SK-N-SH (cell line): Measurements from ENCODE around the gene UVRAG. TPM values are rescaled to one million over a fixed set of nuclear protein-coding genes. Genes with fewer than 3 reads are reported as not detected.

Source experiments
- CTCF ChIA-PET: fragments of 300-600, 350-600 bp; formaldehyde crosslinking; extraction: SDS; loops from one replicate; lab custom pipeline; 2021; lab: Yijun Ruan, JAX
- POLR2A ChIA-PET: fragments of 350-600 bp; sonication (Branson Sonifier 250); formaldehyde crosslinking; extraction: SDS; loops from one replicate; lab custom pipeline; 2020; ENCODE audit warnings: antibody characterized with exemption, inconsistent platforms; lab: Yijun Ruan, JAX
- DNase-seq: peaks from one replicate; pipeline ENCODE4 v3.0.0; 2012
- H2AFZ ChIP-seq: fragments of 200-600 bp; sonication (generic); 2 replicates; pipeline ENCODE4 v1.8.1; 2016; ENCODE audit warnings: antibody characterized with exemption, mild to moderate bottlenecking, low read depth
- H3F3A ChIP-seq: fragments of 200-600 bp; sonication (generic); replicated peaks from 2 replicates; pipeline ENCODE3; 2016; ENCODE audit warnings: antibody characterized with exemption, mild to moderate bottlenecking; ENCODE audit not compliant: insufficient read depth
- H3K27ac ChIP-seq, 2 experiments: fragments of 200-500 bp in 1 of 2; fragments of 200-600 bp in 1 of 2; sonication (Bioruptor generic) in 1 of 2; sonication (generic), shearing (Covaris generic) in 1 of 2; 2 replicates each; pipeline versions ENCODE4 v1.5.1 to v1.6.1; 2014 to 2016; ENCODE audit warnings: low read depth in 2 of 2, inconsistent platforms in 1 of 2, low read length in 1 of 2, mild to moderate bottlenecking in 1 of 2, mixed read lengths in 1 of 2
- H3K27me3 ChIP-seq: fragments of 200-600 bp; sonication (generic), shearing (Covaris generic); 2 replicates; pipeline ENCODE4 v1.6.1; 2016; ENCODE audit warnings: mixed run types; ENCODE audit not compliant: insufficient read depth
- H3K36me3 ChIP-seq, 2 experiments: fragments of 200-500 bp in 1 of 2; fragments of 200-600 bp in 1 of 2; sonication (Bioruptor generic) in 1 of 2; sonication (generic) in 1 of 2; replicated peaks in 1 of 2; 2 replicates each; pipeline versions ENCODE3 to v1.5.1; 2014 to 2016; ENCODE audit warnings: low read length in 1 of 2, mild to moderate bottlenecking in 1 of 2; ENCODE audit not compliant: insufficient read depth in 2 of 2, control insufficient read depth in 1 of 2
- H3K4me1 ChIP-seq, 2 experiments: fragments of 200-500 bp in 1 of 2; fragments of 200-600 bp in 1 of 2; sonication (Bioruptor generic) in 1 of 2; sonication (generic), shearing (Covaris generic) in 1 of 2; 2 replicates each; pipeline versions ENCODE4 v1.5.1 to v1.6.1; 2014 to 2016; ENCODE audit warnings: low read depth in 1 of 2, low read length in 1 of 2, mixed run types in 1 of 2; ENCODE audit not compliant: insufficient read depth in 2 of 2, control insufficient read depth in 1 of 2
- H3K4me2 ChIP-seq: fragments of 200-600 bp; sonication (generic), shearing (Covaris generic); 2 replicates; pipeline ENCODE4 v1.6.1; 2017; ENCODE audit warnings: mixed run types
- H3K4me3 ChIP-seq, 2 experiments: fragments of 200-500 bp in 1 of 2; fragments of 200-600 bp in 1 of 2; sonication (Bioruptor generic) in 1 of 2; sonication (generic), shearing (Covaris generic) in 1 of 2; 2 replicates each; pipeline versions ENCODE4 v1.5.1 to v1.8.1; 2014 to 2016; ENCODE audit warnings: low read depth in 2 of 2, inconsistent platforms in 1 of 2, low read length in 1 of 2, mild to moderate bottlenecking in 1 of 2, mixed read lengths in 1 of 2, moderate library complexity in 1 of 2
- H3K79me2 ChIP-seq: fragments of 200-600 bp; sonication (generic); 2 replicates; pipeline ENCODE4 v1.8.1; 2017; ENCODE audit warnings: mild to moderate bottlenecking; ENCODE audit not compliant: insufficient read depth
- H3K9ac ChIP-seq: fragments of 200-600 bp; sonication (generic); 2 replicates; pipeline ENCODE4 v1.6.1; 2017; ENCODE audit warnings: mixed run types
- H3K9me2 ChIP-seq: fragments of 200-600 bp; sonication (generic); 2 replicates; pipeline ENCODE4 v1.6.1; 2017; ENCODE audit warnings: mixed run types
- H3K9me3 ChIP-seq: fragments of 200-600 bp; sonication (generic); 2 replicates; pipeline ENCODE4 v1.6.1; 2017; ENCODE audit warnings: mixed run types, mild to moderate bottlenecking, moderate library complexity
- H4K20me1 ChIP-seq: fragments of 200-600 bp; sonication (generic); 2 replicates; pipeline ENCODE4 v1.6.1; 2017; ENCODE audit warnings: mild to moderate bottlenecking, mixed run types; ENCODE audit not compliant: insufficient read depth
- EZH2phosphoT487 ChIP-seq: fragments of 200-600 bp; sonication (generic); IDR thresholded peaks from 2 replicates; pipeline ENCODE4 v1.6.1; 2017; ENCODE audit warnings: low read depth, mixed run types, mild to moderate bottlenecking, antibody characterized with exemption, moderate library complexity, borderline replicate concordance
- GATA2 ChIP-seq: sonication (generic); formaldehyde crosslinking; IDR thresholded peaks from 2 replicates; pipeline ENCODE4 v1.5.0; 2020; ENCODE audit warnings: mild to moderate bottlenecking, missing genetic modification reagents
- MEF2A ChIP-seq: IDR thresholded peaks from 2 replicates; pipeline ENCODE4 v1.4.0; 2012; ENCODE audit warnings: low read depth, borderline replicate concordance
- RXRA ChIP-seq: IDR thresholded peaks from 2 replicates; pipeline ENCODE4 v1.4.0; 2012; ENCODE audit warnings: low read depth, mild to moderate bottlenecking, borderline replicate concordance
- TCF12 ChIP-seq: IDR thresholded peaks from 2 replicates; pipeline ENCODE4 v1.4.0; 2012
- TEAD4 ChIP-seq: IDR thresholded peaks from 2 replicates; pipeline ENCODE4 v1.4.0; 2012; ENCODE audit warnings: mild to moderate bottlenecking, borderline replicate concordance; ENCODE audit not compliant: insufficient read depth
- YY1 ChIP-seq: IDR thresholded peaks from 2 replicates; pipeline ENCODE4 v1.4.0; 2012; ENCODE audit warnings: low read depth, mild to moderate bottlenecking
- WGBS: methylation state at CpG from one replicate; pipeline ENCODE4 v1.1.6; 2017; ENCODE audit warnings: low lambda C conversion rate; 5-methylcytosine and 5-hydroxymethylcytosine counted together
- polyA plus RNA-seq, 3 experiments: library from polyadenylated mRNA; depleted of rRNA; stranded (reverse); fragments of >200 nt; gene quantifications; 2 replicates each; pipeline ENCODE4 v1.2.3, GENCODE V29; 2012
- TF ChIP-seq, protein P1 (sequence below): IDR thresholded peaks from 2 replicates; pipeline ENCODE4 v1.6.1; 2012; ENCODE audit warnings: mild to moderate bottlenecking, low read depth, low read length, moderate library complexity
- TF ChIP-seq, protein P2 (sequence below): IDR thresholded peaks from 2 replicates; pipeline ENCODE4; 2012
- TF ChIP-seq, protein P3 (sequence below): IDR thresholded peaks from 2 replicates; pipeline ENCODE4 v1.4.0; 2012; ENCODE audit warnings: low read depth
- TF ChIP-seq, protein P4 (sequence below): IDR thresholded peaks from 2 replicates; pipeline ENCODE4 v1.4.0; 2012; ENCODE audit warnings: low read depth, borderline replicate concordance

The UVRAG gene
- polyA plus RNA-seq, 1 of the 3 experiments (the other 2 are of a cell fraction) = 5.8 TPM

DNA sequence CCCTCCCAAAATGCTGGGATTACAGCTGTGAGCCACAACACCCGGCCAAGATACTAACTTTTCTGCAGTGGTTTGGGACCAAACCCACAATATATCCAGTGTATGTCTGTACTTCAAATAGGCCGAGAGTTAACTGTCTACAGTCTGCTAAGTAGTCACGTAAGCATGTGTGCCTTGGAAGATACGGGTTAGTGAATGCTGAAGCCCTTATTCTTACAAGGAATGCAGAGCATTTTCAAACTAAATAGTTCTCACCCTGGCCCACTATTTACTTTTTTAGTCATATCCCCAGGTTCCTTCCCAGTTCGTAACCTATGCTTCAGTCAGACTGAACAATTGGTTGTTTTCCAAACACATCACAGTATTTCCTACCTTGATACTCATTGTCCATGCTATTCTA lies 215.3 kb downstream of the UVRAG start (continued):
- TF ChIP-seq, protein P1, sequence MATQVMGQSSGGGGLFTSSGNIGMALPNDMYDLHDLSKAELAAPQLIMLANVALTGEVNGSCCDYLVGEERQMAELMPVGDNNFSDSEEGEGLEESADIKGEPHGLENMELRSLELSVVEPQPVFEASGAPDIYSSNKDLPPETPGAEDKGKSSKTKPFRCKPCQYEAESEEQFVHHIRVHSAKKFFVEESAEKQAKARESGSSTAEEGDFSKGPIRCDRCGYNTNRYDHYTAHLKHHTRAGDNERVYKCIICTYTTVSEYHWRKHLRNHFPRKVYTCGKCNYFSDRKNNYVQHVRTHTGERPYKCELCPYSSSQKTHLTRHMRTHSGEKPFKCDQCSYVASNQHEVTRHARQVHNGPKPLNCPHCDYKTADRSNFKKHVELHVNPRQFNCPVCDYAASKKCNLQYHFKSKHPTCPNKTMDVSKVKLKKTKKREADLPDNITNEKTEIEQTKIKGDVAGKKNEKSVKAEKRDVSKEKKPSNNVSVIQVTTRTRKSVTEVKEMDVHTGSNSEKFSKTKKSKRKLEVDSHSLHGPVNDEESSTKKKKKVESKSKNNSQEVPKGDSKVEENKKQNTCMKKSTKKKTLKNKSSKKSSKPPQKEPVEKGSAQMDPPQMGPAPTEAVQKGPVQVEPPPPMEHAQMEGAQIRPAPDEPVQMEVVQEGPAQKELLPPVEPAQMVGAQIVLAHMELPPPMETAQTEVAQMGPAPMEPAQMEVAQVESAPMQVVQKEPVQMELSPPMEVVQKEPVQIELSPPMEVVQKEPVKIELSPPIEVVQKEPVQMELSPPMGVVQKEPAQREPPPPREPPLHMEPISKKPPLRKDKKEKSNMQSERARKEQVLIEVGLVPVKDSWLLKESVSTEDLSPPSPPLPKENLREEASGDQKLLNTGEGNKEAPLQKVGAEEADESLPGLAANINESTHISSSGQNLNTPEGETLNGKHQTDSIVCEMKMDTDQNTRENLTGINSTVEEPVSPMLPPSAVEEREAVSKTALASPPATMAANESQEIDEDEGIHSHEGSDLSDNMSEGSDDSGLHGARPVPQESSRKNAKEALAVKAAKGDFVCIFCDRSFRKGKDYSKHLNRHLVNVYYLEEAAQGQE = no peak
- TF ChIP-seq EZH2phosphoT487 = no peak
- TF ChIP-seq, protein P2, sequence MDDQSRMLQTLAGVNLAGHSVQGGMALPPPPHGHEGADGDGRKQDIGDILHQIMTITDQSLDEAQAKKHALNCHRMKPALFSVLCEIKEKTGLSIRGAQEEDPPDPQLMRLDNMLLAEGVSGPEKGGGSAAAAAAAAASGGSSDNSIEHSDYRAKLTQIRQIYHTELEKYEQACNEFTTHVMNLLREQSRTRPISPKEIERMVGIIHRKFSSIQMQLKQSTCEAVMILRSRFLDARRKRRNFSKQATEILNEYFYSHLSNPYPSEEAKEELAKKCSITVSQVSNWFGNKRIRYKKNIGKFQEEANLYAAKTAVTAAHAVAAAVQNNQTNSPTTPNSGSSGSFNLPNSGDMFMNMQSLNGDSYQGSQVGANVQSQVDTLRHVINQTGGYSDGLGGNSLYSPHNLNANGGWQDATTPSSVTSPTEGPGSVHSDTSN = no peak

DNA sequence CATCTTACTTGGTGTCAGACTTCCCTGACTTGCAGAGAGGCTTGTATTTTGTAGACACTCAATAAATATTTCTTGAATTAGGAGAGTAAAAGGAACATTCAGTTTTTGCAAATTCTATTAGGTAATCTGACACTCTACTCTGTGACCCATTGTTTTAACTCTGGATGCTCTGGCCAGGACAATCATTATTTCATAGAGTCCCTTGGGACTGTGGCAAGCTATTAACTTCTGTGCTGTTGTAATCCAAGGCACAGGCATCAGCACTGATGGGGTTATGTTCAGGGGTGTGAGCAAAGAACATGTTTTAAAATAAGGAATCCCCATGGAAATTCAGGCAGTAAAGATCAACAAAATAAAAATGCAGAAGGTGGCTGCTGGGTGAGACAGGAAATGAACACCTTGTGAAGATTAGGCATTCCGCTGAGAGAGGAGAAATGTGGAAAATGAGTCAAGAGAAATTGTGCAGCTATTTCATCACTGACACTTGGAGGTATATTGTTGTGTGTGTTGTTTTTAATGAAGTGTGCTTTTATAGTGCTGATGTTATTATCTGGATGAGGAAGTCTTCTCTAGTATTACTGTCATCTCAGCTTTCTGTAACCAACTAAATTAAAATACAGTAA lies 216.1 kb downstream of the UVRAG start:
- POLR2A ChIA-PET = no interaction called here
- Histone ChIP-seq H3K79me2 (no peaks in the 10 kb centered on the region), H3K9me3 (no peaks in the 10 kb centered on the region), H4K20me1 (no peaks in the 10 kb centered on the region), H3K4me1 (peaks cover under 1 to 5% of the 10 kb centered on the region in 2 experiments; a peak in 2 of 4 replicates), H3K36me3 (no peaks in the 10 kb centered on the region), H3K4me2 (no peak overlapping the region), H3K27ac (no peak overlapping the region; a peak in 1 of 4 replicates), H3K9ac (no peak overlapping the region), H3K4me3 (no peak overlapping the region), H3K27me3 (no peaks in the 10 kb centered on the region), H3K9me2 (no peaks in the 10 kb centered on the region), H2AFZ (no peak overlapping the region), H3F3A (peaks cover 7% of the 10 kb centered on the region)
- no peak for TF ChIP-seq MEF2A
- TF ChIP-seq, protein P3, sequence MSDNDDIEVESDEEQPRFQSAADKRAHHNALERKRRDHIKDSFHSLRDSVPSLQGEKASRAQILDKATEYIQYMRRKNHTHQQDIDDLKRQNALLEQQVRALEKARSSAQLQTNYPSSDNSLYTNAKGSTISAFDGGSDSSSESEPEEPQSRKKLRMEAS = no peak
- no peak for TF ChIP-seq RXRA
- TF ChIP-seq TCF12 = no peak
- DNase-seq = no peak
- CTCF ChIA-PET = interaction anchor here (0.5 kb wide), 1 partner anchor 12 kb away, joined by 3 read pairs; no protein-coding TSS in a partner anchor
- 67% methylated on average over 1 of the region's 1 CpG for WGBS

DNA sequence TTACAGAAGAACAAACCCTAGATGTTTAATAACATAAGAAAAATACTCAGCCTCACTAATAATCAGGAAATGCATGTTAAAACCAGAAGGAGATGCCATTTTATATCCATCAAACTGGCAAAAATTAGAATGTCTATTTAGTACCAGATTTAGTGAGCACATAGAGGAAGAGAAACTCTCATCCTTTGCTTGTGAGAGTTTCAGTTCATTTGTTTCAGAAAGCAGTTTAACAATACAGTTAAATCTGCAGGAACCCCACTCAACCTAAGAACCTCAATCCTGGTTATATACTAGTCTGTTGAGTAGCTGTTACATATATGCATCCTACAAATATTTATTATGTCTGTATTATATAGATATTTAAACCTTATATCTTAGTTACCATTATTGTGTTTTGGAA lies 218.7 kb downstream of the UVRAG start:
- H3K4me2 ChIP-seq = no peak overlapping the region
- H3K9me3 ChIP-seq = no peaks in the 10 kb centered on the region
- H3K27me3 ChIP-seq = no peaks in the 10 kb centered on the region
- no peak overlapping the region for H3K4me3 ChIP-seq
- ChIA-PET CTCF (interaction anchor here (0.7 to 1.4 kb wide), 2 partner anchors 9 to 28 kb away, joined by 4 read pairs; no protein-coding TSS in a partner anchor), POLR2A (no interaction called here)
- no peaks in the 10 kb centered on the region for H4K20me1 ChIP-seq
- H3F3A ChIP-seq = peaks cover 7% of the 10 kb centered on the region
- H3K79me2 ChIP-seq = no peaks in the 10 kb centered on the region
- no peak for DNase-seq
- H3K27ac ChIP-seq = no peak overlapping the region
- no peaks in the 10 kb centered on the region for H3K9me2 ChIP-seq
- no peak overlapping the region for H3K9ac ChIP-seq
- H2AFZ ChIP-seq = no peak overlapping the region
- H3K4me1 ChIP-seq = peaks cover 0 to 4% of the 10 kb centered on the region in 2 experiments; a peak in 2 of 4 replicates
- TF ChIP-seq YY1 = no peak
- no peak for TF ChIP-seq GATA2
- TF ChIP-seq TEAD4 = no peak
- TF ChIP-seq EZH2phosphoT487 = no peak
- TF ChIP-seq, protein P4, sequence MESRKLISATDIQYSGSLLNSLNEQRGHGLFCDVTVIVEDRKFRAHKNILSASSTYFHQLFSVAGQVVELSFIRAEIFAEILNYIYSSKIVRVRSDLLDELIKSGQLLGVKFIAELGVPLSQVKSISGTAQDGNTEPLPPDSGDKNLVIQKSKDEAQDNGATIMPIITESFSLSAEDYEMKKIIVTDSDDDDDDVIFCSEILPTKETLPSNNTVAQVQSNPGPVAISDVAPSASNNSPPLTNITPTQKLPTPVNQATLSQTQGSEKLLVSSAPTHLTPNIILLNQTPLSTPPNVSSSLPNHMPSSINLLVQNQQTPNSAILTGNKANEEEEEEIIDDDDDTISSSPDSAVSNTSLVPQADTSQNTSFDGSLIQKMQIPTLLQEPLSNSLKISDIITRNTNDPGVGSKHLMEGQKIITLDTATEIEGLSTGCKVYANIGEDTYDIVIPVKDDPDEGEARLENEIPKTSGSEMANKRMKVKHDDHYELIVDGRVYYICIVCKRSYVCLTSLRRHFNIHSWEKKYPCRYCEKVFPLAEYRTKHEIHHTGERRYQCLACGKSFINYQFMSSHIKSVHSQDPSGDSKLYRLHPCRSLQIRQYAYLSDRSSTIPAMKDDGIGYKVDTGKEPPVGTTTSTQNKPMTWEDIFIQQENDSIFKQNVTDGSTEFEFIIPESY = no peak
- H3K36me3 ChIP-seq = no peaks in the 10 kb centered on the region
